Thyroid gland (tissue), 4 donors: Measurements from ENCODE around the gene ARFGEF3.

Source experiments
- POLR2A ChIP-seq, 2 donors: fragments of 450-650 bp; IDR thresholded peaks; one replicate each; pipeline ENCODE4 v1.6.1; 2017; ENCODE audit warnings: antibody characterized with exemption in 2 of 2, mild to moderate bottlenecking in 2 of 2, moderate library complexity in 1 of 2
- TF ChIP-seq, protein P1 (sequence below), 6 experiments: fragments of 200-600 bp in 3 of 6; fragments of 450-650 bp in 3 of 6; sonication (generic) in 3 of 6; IDR thresholded peaks; one replicate each; pipeline ENCODE4 v1.5.1; 2016 to 2019; ENCODE audit warnings: antibody characterized with exemption in 6 of 6, mild to moderate bottlenecking in 2 of 6, inconsistent platforms in 1 of 6, moderate library complexity in 1 of 6

GRCh38 chr6:138162955-138163575 lies 1.3 kb downstream of the ARFGEF3 start:
- TF ChIP-seq, protein P1, sequence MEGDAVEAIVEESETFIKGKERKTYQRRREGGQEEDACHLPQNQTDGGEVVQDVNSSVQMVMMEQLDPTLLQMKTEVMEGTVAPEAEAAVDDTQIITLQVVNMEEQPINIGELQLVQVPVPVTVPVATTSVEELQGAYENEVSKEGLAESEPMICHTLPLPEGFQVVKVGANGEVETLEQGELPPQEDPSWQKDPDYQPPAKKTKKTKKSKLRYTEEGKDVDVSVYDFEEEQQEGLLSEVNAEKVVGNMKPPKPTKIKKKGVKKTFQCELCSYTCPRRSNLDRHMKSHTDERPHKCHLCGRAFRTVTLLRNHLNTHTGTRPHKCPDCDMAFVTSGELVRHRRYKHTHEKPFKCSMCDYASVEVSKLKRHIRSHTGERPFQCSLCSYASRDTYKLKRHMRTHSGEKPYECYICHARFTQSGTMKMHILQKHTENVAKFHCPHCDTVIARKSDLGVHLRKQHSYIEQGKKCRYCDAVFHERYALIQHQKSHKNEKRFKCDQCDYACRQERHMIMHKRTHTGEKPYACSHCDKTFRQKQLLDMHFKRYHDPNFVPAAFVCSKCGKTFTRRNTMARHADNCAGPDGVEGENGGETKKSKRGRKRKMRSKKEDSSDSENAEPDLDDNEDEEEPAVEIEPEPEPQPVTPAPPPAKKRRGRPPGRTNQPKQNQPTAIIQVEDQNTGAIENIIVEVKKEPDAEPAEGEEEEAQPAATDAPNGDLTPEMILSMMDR (IDR thresholded peaks at IDR 0.05) = no peak
- TF ChIP-seq POLR2A (IDR thresholded peaks at IDR 0.05) = no peak
